ENCODE results near the gene GJE1.
"Not testable (repeated sequence)": the region's sequence is repeated elsewhere in the genome, so short reads cannot be mapped to it uniquely, and the experiment has no call there.

The GJE1 gene, protein sequence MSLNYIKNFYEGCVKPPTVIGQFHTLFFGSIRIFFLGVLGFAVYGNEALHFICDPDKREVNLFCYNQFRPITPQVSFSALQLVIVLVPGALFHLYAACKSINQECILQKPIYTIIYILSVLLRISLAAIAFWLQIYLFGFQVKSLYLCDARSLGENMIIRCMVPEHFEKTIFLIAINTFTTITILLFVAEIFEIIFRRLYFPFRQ

DNA sequence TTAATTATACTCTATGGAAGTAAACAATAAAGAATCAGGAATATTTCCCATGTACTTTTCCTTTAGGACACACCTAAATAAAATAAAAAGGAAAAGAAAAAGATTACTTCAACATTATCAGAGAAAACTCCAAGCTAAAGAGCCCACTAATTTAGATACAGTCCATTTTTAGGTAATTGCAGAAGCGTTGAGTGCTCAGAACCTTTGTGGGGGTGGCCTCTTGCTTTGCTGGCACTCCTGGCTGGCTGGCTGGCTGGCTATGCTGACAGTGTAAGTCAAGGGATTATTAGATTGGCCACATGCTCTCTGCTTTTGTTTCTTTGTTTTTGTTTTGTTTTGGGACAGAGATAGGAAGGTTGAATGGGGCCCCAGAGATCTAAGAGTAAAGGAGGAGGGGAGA is at the start of gene GJE1:
Gene GJE1 (plus strand): TSS at position 301 of the 400 bp plus-strand sequence. CDS start 234 bp downstream, outside the sequence.
- no peak for DNase-seq
- intact Hi-C loops (cut with DNase I), result no loop called here

DNA sequence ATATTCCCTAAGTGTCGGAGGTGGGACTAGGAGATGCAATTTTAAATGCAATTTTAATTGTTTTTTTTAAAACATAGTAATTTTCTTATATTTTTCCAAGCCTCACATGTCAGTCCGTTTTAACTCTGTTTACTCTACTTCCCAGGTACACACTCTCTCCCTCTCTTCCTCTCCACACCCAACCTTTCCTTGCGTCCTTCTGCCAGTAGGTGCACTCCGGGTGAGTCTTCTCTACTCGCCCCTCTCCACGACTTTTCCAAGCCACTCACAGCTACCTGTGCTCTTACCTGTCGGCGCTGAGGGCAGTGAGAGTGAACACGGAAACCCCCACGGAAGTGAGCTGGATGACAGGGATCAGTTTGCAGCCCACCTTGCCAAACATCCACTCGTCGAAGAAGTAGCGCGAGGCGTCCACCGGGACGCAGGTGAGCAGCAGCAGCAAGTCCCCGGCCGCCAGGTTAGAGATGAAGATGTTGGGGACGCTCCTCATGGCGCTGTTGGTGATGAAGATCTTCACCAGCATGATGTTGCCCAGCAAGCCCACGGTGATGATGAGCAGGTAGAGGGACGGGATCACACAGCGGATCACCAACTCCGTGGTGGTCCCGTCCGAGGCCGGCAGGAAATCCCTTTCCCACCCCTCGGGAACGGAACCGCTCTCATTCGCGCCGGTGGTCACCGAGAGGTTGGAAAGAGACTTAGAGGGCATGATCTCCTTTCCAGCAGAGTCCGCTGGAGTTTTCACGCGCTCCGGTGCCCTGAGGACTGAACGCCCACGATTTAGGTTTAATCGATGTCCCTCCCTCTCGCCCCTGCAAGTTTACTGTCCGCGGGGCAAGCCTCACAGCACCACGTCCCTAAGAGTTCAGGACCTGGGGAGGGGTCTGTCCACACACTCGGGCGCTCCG is 44.5 kb upstream of the GJE1 start:
- intact Hi-C loops (cut with DNase I), result no loop called here
- no peak for DNase-seq

DNA sequence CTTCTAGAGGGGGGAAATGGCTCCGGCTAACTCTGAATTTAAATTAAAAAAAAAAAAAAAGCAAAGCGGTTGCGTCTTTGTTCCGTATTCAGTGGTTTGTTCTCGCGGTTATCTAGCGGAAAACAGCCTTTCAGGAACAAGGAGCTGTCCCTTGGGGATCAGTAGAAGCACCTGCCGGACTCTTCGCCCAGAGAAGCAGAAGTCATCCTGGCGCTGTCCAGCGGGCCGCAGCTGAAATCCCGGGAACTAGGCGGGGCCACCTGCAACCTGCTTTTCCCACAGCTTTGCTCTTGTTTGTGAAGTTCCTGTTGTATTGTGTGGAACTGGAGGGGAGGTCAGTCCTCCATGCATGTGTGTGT is 43.9 kb upstream of the GJE1 start:
- intact Hi-C loops (cut with DNase I), result no loop called here
- DNase-seq, result no peak

DNA sequence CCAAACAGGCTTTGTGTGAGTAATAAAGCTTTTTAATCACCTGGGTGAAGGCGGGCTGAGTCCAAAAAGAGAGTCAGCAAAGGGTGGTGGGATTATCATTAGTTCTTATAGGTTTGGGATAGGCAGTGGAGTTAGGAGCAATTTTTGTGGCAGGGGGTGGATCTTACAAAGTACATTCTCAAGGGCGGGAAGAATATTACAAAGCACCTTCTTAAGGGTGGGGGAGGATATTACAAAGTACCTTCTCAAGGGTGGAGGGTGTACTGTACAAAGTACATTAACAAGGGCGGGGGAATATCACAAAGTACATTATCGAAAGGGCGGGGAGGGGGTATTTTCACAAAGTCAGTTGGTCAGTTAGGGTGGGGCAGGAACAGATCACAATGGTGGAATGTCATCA is 27.9 kb upstream of the GJE1 start:
- DNase-seq; intact Hi-C loops (cut with DNase I): not testable (repeated sequence)

DNA sequence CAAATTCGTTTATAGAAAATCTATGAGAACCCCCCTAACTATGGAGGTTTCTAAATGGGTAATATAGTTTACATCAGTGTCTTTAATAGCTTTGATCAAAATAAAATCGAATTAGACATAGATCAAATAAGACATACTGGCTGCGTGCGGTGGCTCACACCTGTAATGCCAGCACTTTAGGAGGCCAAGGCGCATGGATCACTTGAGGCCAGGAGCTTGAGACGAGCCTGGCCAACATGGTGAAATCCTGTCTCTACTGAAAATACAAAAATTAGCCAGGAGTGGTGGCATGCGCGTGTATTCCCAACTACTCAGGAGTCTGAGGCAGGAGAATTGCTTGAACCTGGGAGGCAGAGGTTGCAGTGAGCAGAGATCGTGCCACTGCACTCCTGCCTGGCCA is 21.9 kb upstream of the GJE1 start:
- DNase-seq; intact Hi-C loops (cut with DNase I): not testable (repeated sequence)

DNA sequence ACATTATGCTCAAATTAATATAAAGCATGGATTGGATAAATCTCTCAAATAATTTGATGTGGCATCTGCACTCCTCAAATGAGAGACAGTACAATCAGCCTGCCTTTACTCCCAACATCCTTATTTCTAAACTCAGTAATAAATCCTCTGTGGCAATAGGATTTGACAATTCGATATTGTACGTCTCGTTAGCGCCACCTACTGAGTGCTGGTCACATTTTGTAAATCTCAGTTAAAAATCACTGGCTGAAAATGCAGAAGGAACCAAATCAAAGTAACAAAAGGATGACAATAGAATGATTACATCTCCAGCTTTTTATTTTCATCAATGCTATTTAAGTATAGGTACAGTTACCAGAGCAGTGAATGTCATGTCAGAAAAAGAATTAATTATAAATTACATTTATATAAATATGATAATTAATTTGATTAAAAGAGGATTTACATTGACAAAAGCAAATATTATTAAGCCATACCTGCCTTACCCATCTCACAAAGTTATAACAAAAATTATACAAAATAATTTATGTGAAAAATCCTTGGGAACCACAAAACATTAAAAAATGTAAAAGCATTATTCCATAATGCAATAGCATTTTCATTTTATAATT is 20.2 kb upstream of the GJE1 start:
- DNase-seq, result peak; percentile 21 to 91 (median 76)
- intact Hi-C loops (cut with DNase I), result no loop called here

DNA sequence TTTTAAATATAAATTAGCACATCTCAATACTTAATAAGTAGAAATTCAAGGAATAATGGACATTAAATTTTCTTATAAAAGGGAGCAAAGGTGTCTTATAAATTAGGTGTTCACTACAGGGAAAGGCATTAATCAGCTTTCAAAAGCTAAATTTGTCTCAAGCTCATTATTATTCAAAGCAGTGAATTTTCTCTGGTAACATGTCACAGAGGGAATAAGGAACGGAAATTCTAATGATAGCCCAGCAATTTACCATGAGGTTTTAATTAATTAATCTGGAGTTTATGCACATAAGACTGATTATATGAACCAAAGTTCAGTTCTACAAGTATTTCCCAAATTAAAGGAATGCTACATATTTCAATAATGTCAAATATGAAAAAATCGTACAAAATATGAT is 15.4 kb upstream of the GJE1 start:
- DNase-seq, result no peak
- intact Hi-C loops (cut with DNase I), result no loop called here

DNA sequence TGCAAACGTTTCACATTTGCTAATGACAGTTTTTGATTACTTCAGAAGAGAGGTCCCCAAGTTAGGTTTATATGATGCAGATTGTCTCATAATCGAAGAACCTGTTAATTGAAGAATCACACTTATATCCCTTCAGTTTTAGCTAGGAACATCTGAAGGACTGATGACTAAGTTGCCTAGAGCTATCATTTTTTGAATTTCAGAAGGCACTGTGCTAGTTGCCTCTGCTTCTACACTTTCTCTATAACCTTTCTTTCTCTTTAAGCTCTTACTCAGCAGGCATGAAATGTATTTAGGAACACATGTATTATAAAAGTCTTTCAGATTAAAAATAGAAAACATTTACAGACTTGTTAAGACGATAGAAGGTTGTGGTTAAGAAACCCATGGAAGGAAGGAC is 14.4 kb upstream of the GJE1 start:
- DNase-seq, result no peak
- intact Hi-C loops (cut with DNase I), result no loop called here

DNA sequence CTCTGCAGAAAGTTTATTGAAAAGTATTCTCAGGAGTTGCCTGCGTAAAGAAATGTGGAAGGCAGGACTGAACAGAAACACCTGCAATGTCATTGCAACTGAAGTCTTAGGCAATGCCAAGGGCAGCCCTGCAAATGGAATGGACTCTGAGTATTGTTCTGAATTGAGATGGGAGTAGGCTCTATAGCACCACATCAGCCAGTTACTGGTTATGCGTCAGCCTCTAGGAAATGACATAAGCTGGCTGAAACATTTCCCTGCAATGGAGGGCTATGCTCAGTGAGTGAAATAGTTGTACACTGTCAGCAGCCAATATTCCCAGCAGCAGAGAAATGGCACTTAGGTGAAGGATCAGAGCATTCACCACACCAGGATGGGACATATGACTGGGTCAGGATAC is 13.8 kb upstream of the GJE1 start:
- intact Hi-C loops (cut with DNase I), result no loop called here
- DNase-seq, result no peak

DNA sequence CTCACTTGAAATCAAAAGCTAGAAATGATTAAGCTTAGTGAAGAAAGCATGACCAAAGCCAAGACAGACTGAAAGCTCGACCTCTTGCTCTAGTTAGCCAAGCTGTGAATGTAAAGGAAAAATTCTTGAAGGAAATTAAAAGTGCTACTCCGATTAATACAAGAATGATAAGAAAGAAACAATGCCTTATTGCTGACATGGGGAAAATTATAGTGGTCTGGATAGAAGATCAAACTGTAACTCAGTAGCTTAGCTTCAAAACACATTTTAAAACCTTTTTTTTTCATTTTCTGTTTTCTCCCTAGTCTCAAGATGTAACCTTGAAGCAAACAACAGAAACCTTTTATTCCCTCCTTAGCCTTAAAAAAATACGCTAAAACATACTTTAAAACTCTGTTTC is 11.4 kb upstream of the GJE1 start:
- DNase-seq, result no peak
- intact Hi-C loops (cut with DNase I), result no loop called here

DNA sequence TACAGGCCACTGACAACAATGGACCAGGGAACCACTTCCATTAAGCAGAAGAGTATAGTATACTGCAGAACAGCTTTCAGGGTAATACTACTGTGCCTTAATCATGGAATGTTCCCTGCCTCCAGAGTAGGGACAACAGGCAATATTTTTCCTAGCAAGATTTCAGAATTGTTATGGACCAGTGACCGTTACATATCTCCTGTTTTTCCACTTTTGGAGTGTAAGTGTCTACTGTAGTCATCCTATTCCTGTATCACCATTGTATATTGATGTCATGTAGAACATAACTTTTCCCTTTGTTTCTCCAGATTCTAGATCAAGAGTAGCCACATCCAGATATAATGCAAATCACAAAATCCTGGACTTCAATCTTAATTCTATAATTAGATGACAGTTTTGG is 1.9 kb upstream of the GJE1 start:
- DNase-seq, result no peak
- intact Hi-C loops (cut with DNase I), result no loop called here

DNA sequence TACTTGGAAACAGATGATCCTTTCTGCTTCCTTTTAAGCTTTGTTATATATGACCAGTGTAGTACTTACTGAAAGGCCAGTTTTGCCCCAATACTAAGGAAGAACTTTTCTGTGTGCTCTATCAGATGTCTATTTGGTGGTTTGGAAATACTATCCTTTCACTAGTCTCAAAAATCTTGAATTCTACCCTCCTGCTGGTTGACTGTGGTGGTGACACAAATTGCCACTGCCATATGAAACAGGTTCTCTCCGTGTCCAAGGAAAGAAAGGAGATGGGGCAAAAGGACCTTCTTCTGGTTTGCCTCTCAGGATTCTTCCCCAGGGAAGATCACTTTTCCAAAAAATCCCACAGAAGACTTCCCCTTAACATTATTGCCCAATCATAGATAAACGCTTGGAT is 6.2 kb downstream of the GJE1 start:
- intact Hi-C loops (cut with DNase I), result no loop called here
- DNase-seq, result no peak

DNA sequence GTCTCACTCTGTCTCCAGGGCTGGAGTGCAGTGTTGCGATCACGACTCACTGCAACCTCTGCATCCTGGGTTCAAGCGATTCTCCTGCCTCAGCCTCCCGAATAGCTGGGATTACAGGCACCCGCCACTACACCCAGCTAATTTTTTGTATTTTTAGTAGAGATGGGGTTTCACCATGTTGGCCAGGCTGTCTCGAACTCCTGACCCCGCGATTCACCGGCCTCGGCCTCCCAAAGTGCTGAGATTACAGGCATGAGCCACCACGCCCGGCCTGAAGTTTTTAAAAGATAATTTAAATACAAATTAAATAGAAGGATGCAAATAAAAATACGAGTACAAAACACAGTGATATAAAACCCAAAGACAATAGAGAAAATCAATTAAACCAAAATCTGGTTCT is 8.8 kb downstream of the GJE1 start:
- DNase-seq; intact Hi-C loops (cut with DNase I): not testable (repeated sequence)

DNA sequence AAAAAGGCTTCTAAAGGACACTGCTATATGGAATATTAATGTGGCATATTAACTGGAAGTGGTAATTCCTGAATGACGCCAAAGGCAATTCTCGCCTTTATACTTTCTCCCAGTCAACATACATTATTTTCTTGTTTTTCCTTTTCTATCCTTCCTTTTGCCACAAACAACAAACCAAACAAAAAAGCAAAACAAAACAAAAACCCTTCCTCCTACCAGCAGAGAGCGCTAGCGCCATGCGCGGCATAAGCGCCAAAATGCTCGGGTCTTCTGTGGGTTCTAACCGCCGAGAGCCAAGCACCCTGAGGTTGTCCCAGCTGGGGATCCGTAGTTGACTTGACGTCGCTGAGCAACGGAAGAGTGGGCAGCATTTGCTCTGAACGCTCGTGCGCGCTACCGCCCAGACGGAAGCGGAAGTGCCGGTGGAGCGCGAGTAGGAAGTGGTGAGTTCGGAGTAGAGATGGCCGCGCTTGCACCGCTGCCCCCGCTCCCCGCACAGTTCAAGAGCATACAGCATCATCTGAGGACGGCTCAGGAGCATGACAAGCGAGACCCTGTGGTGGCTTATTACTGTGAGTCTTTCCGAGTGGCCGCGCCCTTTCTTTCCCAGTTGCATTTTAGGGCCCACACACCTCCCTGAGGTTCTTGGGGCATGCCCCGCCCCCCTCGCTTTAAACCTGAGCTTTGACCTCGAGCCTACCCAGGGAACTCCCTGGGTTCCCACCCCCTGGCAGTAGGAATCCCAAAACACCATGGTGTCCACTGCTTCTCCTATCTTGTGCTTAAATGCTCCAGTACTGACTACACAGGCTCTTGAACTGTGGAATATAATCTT is 14.3 kb downstream of the GJE1 start, which contains the start of the genes NMBR and VTA1:
Gene NMBR (minus strand): TSS at position 295 of the 835 bp plus-strand sequence. CDS start 58,464 bp downstream, outside the sequence.
Gene VTA1 (plus strand): TSS at position 436 of the 835 bp plus-strand sequence. CDS start 25 bp downstream, at position 461.
- intact Hi-C loops (cut with DNase I), result loop anchor here (2.0 kb wide), 1 partner anchor 242 kb away; no protein-coding TSS in a partner anchor
- peak; percentile 94 to 100 (median 98) for DNase-seq

DNA sequence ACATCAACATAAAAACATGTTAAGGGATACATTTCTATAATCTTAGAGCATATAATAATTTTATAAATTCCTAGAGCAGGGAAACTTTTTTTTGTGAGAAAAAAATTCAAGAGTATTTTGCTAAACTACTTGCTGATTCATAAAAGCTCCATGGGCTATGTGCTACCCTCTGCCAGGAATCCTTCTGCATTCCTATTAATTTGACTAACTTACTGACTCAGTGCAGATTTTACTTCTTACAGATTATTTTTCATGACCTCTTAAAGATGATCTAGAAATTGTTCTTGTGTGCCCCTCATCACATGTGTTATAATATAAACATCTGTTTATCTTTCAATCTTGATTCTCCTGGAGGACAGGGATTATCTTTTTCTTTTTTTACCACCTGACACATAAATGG is 20.0 kb downstream of the GJE1 start:
- intact Hi-C loops (cut with DNase I), result no loop called here
- DNase-seq, result no peak

DNA sequence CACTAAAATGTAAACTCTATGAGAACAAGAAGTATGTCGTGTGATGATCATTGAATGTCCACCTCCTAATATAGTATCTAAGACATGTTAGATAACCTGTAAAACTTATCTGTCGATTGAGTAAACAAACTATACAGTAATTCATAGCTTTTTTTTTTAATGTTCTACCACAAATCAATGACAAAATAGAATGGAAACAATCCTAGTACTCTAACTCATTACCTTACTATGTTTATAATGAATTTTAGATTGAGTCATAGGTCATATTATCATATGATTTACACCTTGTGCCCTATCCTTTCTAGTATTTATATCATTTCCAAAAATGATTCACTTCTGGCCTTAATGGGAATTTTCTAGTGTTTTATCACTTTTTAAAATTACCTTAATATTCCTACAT is 20.5 kb downstream of the GJE1 start:
- no peak for DNase-seq
- intact Hi-C loops (cut with DNase I), result no loop called here

DNA sequence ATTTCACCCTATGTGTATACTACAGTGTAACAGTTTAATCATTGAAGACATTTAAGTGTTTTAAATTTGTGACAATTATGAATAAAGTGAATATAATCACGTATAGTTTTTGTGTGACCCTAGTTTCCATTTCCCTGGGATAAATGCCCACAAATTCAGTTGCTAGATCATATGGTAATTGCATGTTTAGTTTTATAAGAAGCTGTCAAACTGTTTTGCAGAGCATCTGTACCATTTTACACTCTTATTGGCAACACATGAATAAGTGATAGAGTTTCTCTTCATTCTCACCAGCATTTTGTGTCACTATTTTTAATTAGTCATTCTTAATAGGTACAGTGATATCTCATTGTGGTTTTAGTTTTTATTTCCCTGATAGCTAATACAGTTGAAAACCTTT is 21.6 kb downstream of the GJE1 start:
- intact Hi-C loops (cut with DNase I), result no loop called here
- DNase-seq, result no peak

DNA sequence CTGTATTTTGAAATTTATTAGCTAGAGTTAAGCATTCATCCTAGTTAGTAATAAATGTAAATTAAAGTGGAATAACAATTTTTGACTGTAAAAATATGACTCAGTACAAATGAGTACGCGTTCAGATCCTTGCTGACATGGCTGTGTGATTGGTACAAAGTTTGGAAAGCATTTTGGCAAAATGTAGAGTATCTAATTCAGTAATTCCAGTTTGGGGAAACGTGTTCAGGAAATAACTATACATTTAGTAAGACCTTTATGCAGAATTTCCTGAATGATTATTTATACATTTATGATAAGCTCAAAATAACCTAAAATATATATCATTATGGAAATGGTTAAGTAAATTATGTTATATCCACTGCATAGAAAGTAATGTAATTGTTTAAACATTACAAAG is 22.4 kb downstream of the GJE1 start:
- intact Hi-C loops (cut with DNase I), result no loop called here
- DNase-seq, result no peak

All from head of caudate nucleus (tissue), 42 donors.